HCT116 (cell line): ENCODE results near the gene SRR. TPM values are rescaled to one million over a fixed set of nuclear protein-coding genes. Genes with fewer than 3 reads are reported as not detected.

ENCODE experiments used
- ATAC-seq: fragments of 200-7000 bp; cut with Tn5 transposase; 2 replicates; pipeline ENCODE4 v1.9.1; 2020; ENCODE audit warnings: mild to moderate bottlenecking, moderate library complexity
- BruUV-seq: library from RNA; stranded (reverse); fragments of 400-500 nt; replicated peaks from 2 replicates; lab custom pipeline; 2021; lab: Mats Ljungman, UMichigan
- CTCF ChIA-PET: fragments of 300-600 bp; sonication (Branson Sonifier 250); formaldehyde crosslinking; loops from one replicate; lab custom pipeline; 2021; ENCODE audit warnings: antibody characterized with exemption; lab: Charles Lee
- POLR2A ChIA-PET: fragments of 300-600, 350-600 bp; sonication (Branson Sonifier 250); formaldehyde crosslinking; loops from one replicate; lab custom pipeline; 2021; ENCODE audit warnings: antibody characterized with exemption; lab: Charles Lee
- RAD21 ChIA-PET, 2 experiments: fragments of 300-600 bp; sonication (Branson Sonifier 250); formaldehyde crosslinking; loops; one replicate each; lab custom pipeline; 2023; ENCODE audit warnings: low total read pairs in 2 of 2; ENCODE audit not compliant: uncharacterized antibody in 2 of 2, unreplicated experiment in 2 of 2, low non-redundant PET in 1 of 2; lab: Charles Lee
- DNase-seq: peaks from one replicate; pipeline ENCODE4 v3.0.0-alpha.2; 2010; ENCODE audit warnings: low read depth, low spot score
- H2AFZ ChIP-seq: fragments of 200-600 bp; shearing (Covaris generic), sonication (generic); 2 replicates; pipeline ENCODE4 v1.6.1; 2017; ENCODE audit warnings: low read depth, mixed run types, mixed read lengths, antibody characterized with exemption, low read length; ENCODE audit not compliant: poor library complexity, severe bottlenecking
- H3K27ac ChIP-seq: 2 replicates; pipeline ENCODE4 v1.5.1; 2012; ENCODE audit warnings: low read depth, low read length
- H3K27me3 ChIP-seq: fragments of 200-600 bp; sonication (generic); 2 replicates; pipeline ENCODE4 v1.6.1; 2016; ENCODE audit warnings: mixed run types, low read length, mixed read lengths; ENCODE audit not compliant: insufficient read depth
- H3K36me3 ChIP-seq, 2 experiments: fragments of 200-500 bp in 1 of 2; fragments of 200-600 bp in 1 of 2; sonication (Bioruptor generic) in 1 of 2; sonication (generic) in 1 of 2; 2 replicates each; pipeline versions ENCODE4 v1.5.1 to v1.6.1; 2014 to 2016; ENCODE audit warnings: low read length in 2 of 2, inconsistent platforms in 1 of 2, mixed read lengths in 1 of 2, mixed run types in 1 of 2; ENCODE audit not compliant: insufficient read depth in 2 of 2, control insufficient read depth in 1 of 2
- H3K4me1 ChIP-seq, 2 experiments: fragments of 200-600 bp in 1 of 2; sonication (generic) in 1 of 2; 2 replicates each; pipeline versions ENCODE4 v1.5.1 to v1.6.1; 2012 to 2017; ENCODE audit warnings: low read length in 2 of 2, inconsistent platforms in 1 of 2, mild to moderate bottlenecking in 1 of 2, mixed read lengths in 1 of 2, mixed run types in 1 of 2, moderate library complexity in 1 of 2; ENCODE audit not compliant: insufficient read depth in 2 of 2, control insufficient read depth in 1 of 2
- H3K4me2 ChIP-seq: fragments of 200-600 bp; sonication (generic); 2 replicates; pipeline ENCODE4 v1.6.1; 2017; ENCODE audit warnings: mixed run types, low read length, mixed read lengths
- H3K4me3 ChIP-seq, 2 experiments: fragments of 200-600 bp in 1 of 2; sonication (generic) in 1 of 2; replicated peaks in 1 of 2; 2 replicates each; pipeline ENCODE4 v1.5.1; 2011 to 2016; ENCODE audit warnings: low read length in 2 of 2, control low read depth in 1 of 2, low read depth in 1 of 2, mild to moderate bottlenecking in 1 of 2, mixed read lengths in 1 of 2, mixed run types in 1 of 2
- H3K79me2 ChIP-seq: fragments of 200-600 bp; sonication (generic); 2 replicates; pipeline ENCODE4 v1.6.1; 2017; ENCODE audit warnings: mild to moderate bottlenecking, mixed run types, low read length, moderate library complexity, mixed read lengths; ENCODE audit not compliant: insufficient read depth
- H3K9ac ChIP-seq: fragments of 200-600 bp; sonication (generic); 2 replicates; pipeline ENCODE4 v1.6.1; 2016; ENCODE audit warnings: low read length, mixed read lengths
- H3K9me2 ChIP-seq: fragments of 200-600 bp; sonication (generic), shearing (Covaris generic); 2 replicates; pipeline ENCODE4 v1.6.1; 2017; ENCODE audit warnings: mixed run types, mild to moderate bottlenecking, moderate library complexity; ENCODE audit not compliant: insufficient read depth
- H3K9me3 ChIP-seq, 2 experiments: fragments of 200-500 bp in 1 of 2; fragments of 200-600 bp in 1 of 2; sonication (Bioruptor generic) in 1 of 2; sonication (generic) in 1 of 2; 2 replicates each; pipeline ENCODE4 v1.6.1; 2014 to 2017; ENCODE audit warnings: low read length in 2 of 2, mixed read lengths in 2 of 2, inconsistent platforms in 1 of 2, low read depth in 1 of 2, mild to moderate bottlenecking in 1 of 2, mixed run types in 1 of 2, moderate library complexity in 1 of 2; ENCODE audit not compliant: control insufficient read depth in 1 of 2, insufficient read depth in 1 of 2
- H4K20me1 ChIP-seq: fragments of 200-600 bp; sonication (generic), shearing (Covaris generic); 2 replicates; pipeline ENCODE4 v1.6.1; 2017; ENCODE audit warnings: mixed run types, mild to moderate bottlenecking, moderate library complexity; ENCODE audit not compliant: insufficient read depth
- CBX3 ChIP-seq: IDR thresholded peaks from 2 replicates; pipeline ENCODE4 v1.6.1; 2012; ENCODE audit warnings: low read depth
- CEBPB ChIP-seq: IDR thresholded peaks from 2 replicates; pipeline ENCODE4 v1.6.1; 2012; ENCODE audit warnings: low read depth
- CTCF ChIP-seq, 3 experiments: fragments of 200-600 bp in 1 of 3; sonication (generic) in 1 of 3; IDR thresholded peaks in 2 of 3; conservative IDR thresholded peaks in 1 of 3; 2 replicates each; pipeline ENCODE4 v1.5.1; 2012 to 2017; ENCODE audit warnings: low read depth in 2 of 3, low read length in 2 of 3, antibody characterized with exemption in 1 of 3, borderline replicate concordance in 1 of 3, control low read depth in 1 of 3, mild to moderate bottlenecking in 1 of 3, mixed read lengths in 1 of 3, mixed run types in 1 of 3, moderate library complexity in 1 of 3; ENCODE audit not compliant: insufficient read depth in 1 of 3
- EGR1 ChIP-seq: IDR thresholded peaks from 2 replicates; pipeline ENCODE4 v1.6.1; 2012; ENCODE audit warnings: low read depth
- EZH2phosphoT487 ChIP-seq: fragments of 200-600 bp; IDR thresholded peaks from 2 replicates; pipeline ENCODE4 v1.6.1; 2018; ENCODE audit warnings: antibody characterized with exemption, borderline replicate concordance
- FOSL1 ChIP-seq: IDR thresholded peaks from 2 replicates; pipeline ENCODE4 v1.6.1; 2012; ENCODE audit warnings: low read depth
- JUND ChIP-seq: IDR thresholded peaks from 2 replicates; pipeline ENCODE4 v1.6.1; 2012
- POLR2AphosphoS5 ChIP-seq: IDR thresholded peaks from 2 replicates; pipeline ENCODE4 v1.6.1; 2011; ENCODE audit warnings: mild to moderate bottlenecking, low read depth, low read length, moderate library complexity
- TCF7L2 ChIP-seq: IDR thresholded peaks from 2 replicates; pipeline ENCODE4 v1.7.0; 2011; ENCODE audit warnings: borderline replicate concordance, inconsistent platforms; ENCODE audit not compliant: insufficient read depth, insufficient read length; ENCODE audit errors: extremely low read depth
- YY1 ChIP-seq: IDR thresholded peaks from 2 replicates; pipeline ENCODE4 v1.6.1; 2011; ENCODE audit warnings: low read length, low read depth, moderate library complexity, mild to moderate bottlenecking; ENCODE audit not compliant: insufficient replicate concordance; ENCODE audit errors: extremely low read depth
- ZBTB33 ChIP-seq: IDR thresholded peaks from 2 replicates; pipeline ENCODE4 v1.6.1; 2011; ENCODE audit warnings: mild to moderate bottlenecking, low read length, moderate library complexity; ENCODE audit not compliant: insufficient replicate concordance; ENCODE audit errors: extremely low read depth
- ZNF274 ChIP-seq: fragments of 200-500 bp; sonication (Bioruptor generic); IDR thresholded peaks from 2 replicates; pipeline ENCODE4 v1.6.1; 2014; ENCODE audit warnings: mild to moderate bottlenecking, low read depth, low read length, inconsistent platforms
- intact Hi-C: fragments of 100-400 bp; cut with micrococcal nuclease; formaldehyde crosslinking; loops from 2 replicates; pipeline ENCODE4 v1.10.0; 2022
- total RNA-seq: library from RNA; stranded (reverse); gene quantifications from one replicate; pipeline ENCODE4 v1.2.1, GENCODE V29; 2021; ENCODE audit not compliant: unreplicated experiment

SRR gene
- total RNA-seq, 1 experiment from 2014 or later: 15.1 TPM

GRCh38 chr17:2299756-2300155 is 4.0 kb upstream of the SRR start:
- ChIA-PET RAD21 (no interaction called here), POLR2A (no interaction called here), CTCF (no interaction called here)
- peaks cover 66% of the 10 kb centered on the region for H3K79me2 ChIP-seq
- H2AFZ ChIP-seq: no peak overlapping the region
- no TSS peak for BruUV-seq
- intact Hi-C loops: no loop called here
- no peak overlapping the region for H3K4me3 ChIP-seq
- TF ChIP-seq CEBPB: no peak
- TF ChIP-seq FOSL1: no peak
- no peak for TF ChIP-seq TCF7L2
- no peak for TF ChIP-seq ZBTB33
- no peak for TF ChIP-seq CTCF (IDR thresholded peaks at IDR 0.05 in 2 of 3, conservative IDR thresholded peaks at IDR 0.05 in 1 of 3; ENCODE audit: borderline replicate concordance in 1 of 3, insufficient read depth in 1 of 3, low read depth in 2 of 3, low read length in 2 of 3)
- no peak for TF ChIP-seq YY1
- TF ChIP-seq CBX3: no peak
- TF ChIP-seq POLR2AphosphoS5: no peak
- TF ChIP-seq EGR1: no peak
- no peak for TF ChIP-seq EZH2phosphoT487
- no peak for TF ChIP-seq JUND
- no peak for TF ChIP-seq ZNF274
- H3K27me3 ChIP-seq: no peaks in the 10 kb centered on the region
- H3K9ac ChIP-seq: no peak overlapping the region
- H3K4me1 ChIP-seq: peaks cover 4 to 12% of the 10 kb centered on the region in 2 experiments; a peak in 2 of 4 replicates
- DNase-seq (no peak), ATAC-seq (no peak)
- no peaks in the 10 kb centered on the region for H3K9me2 ChIP-seq
- H3K4me2 ChIP-seq: no peak overlapping the region
- no peaks in the 10 kb centered on the region for H3K9me3 ChIP-seq
- no peaks in the 10 kb centered on the region for H4K20me1 ChIP-seq
- H3K27ac ChIP-seq: no peak overlapping the region
- H3K36me3 ChIP-seq: peaks cover 19 to 29% of the 10 kb centered on the region in 2 experiments; a peak in 3 of 4 replicates
